Ovary (tissue), 9 donors: Measurements from ENCODE around the gene KCNIP4. TPM values are rescaled to one million over a fixed set of nuclear protein-coding genes. Genes with fewer than 3 reads are reported as not detected.

ENCODE experiments used
- DNase-seq, 5 donors: peaks; one replicate each; pipeline ENCODE4 v3.0.0-alpha.2; 2019 to 2020
- H3K27ac ChIP-seq, 2 donors: fragments of 200-600 bp; one replicate each; pipeline versions ENCODE4 v1.5.1 to v1.8.0; 2019 to 2022
- H3K27me3 ChIP-seq: fragments of 200-600 bp; one replicate; pipeline ENCODE4 v1.8.0; 2022
- H3K36me3 ChIP-seq: fragments of 200-600 bp; sonication (generic); one replicate; pipeline ENCODE4 v1.5.1; 2019
- H3K4me1 ChIP-seq: one replicate; pipeline ENCODE4 v1.8.1; 2013; ENCODE audit warnings: mild to moderate bottlenecking, moderate library complexity; ENCODE audit not compliant: insufficient read depth
- H3K4me3 ChIP-seq: fragments of 200-600 bp; sonication (generic); one replicate; pipeline ENCODE4 v1.5.1; 2017
- H3K9me3 ChIP-seq, 2 donors: fragments of 200-600 bp in 1 of 2; sonication (generic) in 1 of 2; one replicate each; pipeline versions ENCODE4 v1.5.1 to v1.8.1; 2013 to 2019; ENCODE audit warnings: mild to moderate bottlenecking in 1 of 2, moderate library complexity in 1 of 2
- EP300 ChIP-seq: sonication (generic); formaldehyde crosslinking; IDR thresholded peaks from one replicate; pipeline ENCODE4 v1.6.1; 2017; ENCODE audit warnings: antibody characterized with exemption
- POLR2A ChIP-seq: fragments of 450-650 bp; IDR thresholded peaks from one replicate; pipeline ENCODE4 v1.6.1; 2017; ENCODE audit warnings: antibody characterized with exemption, mild to moderate bottlenecking, moderate library complexity
- WGBS, 3 donors: extraction: QIAGEN DNeasy Blood & Tissue Kit in 1 of 3; methylation state at CpG; one replicate each; pipeline versions ENCODE4 v1.1.5 to v1.1.7; 2013 to 2017; 5-methylcytosine and 5-hydroxymethylcytosine counted together
- intact Hi-C, 4 donors: fragments of 100-400 bp; cut with DNase I; formaldehyde crosslinking; loops; one replicate each; pipeline versions ENCODE4 v1.11.0 to v1.15.1; 2022 to 2023
- polyA plus RNA-seq, 2 donors: library from polyadenylated mRNA; stranded (reverse); fragments of 200-250 nt in 1 of 2; fragments of 350-450 nt in 1 of 2; fragmentation: Illumina TruSeq in 1 of 2; extraction: RNeasy Lipid Tissue Mini Kit (QIAGEN cat#74804) in 1 of 2; gene quantifications; one replicate each; pipeline ENCODE4 v1.2.3, GENCODE V29; 2013 to 2014
- total RNA-seq, 7 donors: library from RNA; depleted of rRNA in 2 of 7; stranded (reverse); fragments of >200 nt in 2 of 7; fragmentation: NEBNext Ultra II Directional in 3 of 7; extraction: Animal tissue kit (Norgen Biotek cat#: 25700) in 3 of 7; gene quantifications; one replicate each; pipeline versions ENCODE4 v1.1.0 to v1.2.4, GENCODE V29; 2016 to 2023
- TF ChIP-seq, protein P1 (sequence below), 3 donors: fragments of 450-650 bp in 2 of 3; fragments of 200-600 bp in 1 of 3; IDR thresholded peaks; one replicate each; pipeline versions ENCODE4 v1.5.1 to v1.8.0; 2016 to 2022; ENCODE audit warnings: antibody characterized with exemption in 3 of 3, mild to moderate bottlenecking in 1 of 3
- donor health status: DM: no; HTN: no; CAD: no; lungs with moderate emphysema.
- donor health status: DM: no; HTN: no; CAD: no.
- donor health status: Bipolar disorder and iron deficiency.
- donor health status: DM: yes; HTN: yes; CAD: no.
- donor health status: DM: no; HTN: no; CAD: no.
- donor health status: DM: yes; HTN: yes; CAD: no.

Gene KCNIP4
- total and polyA plus RNA-seq, 9 donors, result 0.11 to 3.9 (median 0.93) TPM; not detected in 1

- intact Hi-C loops, result no loop called here
Observed at GRCh38 chr4:21752616-21753015, 196.0 kb downstream of the KCNIP4 start.

DNA sequence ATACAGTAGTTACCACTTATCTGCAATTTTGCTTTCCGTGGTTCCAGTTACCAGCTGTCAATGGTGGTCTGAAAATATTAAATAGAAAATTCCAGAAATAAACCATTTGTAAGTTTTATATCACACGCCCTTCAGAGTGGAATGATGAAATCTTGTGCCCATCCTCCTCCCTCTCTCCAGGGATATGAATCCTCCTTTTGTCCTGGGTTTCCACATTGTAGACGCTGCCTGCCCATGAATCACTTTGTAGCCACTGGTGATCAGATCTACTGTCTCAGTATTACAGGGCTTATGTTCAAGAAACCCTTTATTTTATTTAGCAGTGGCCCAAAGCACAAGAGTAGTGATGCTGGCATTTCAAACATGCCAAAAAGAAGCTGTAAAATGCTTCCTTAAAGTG is 198.6 kb downstream of the KCNIP4 start:
- TF ChIP-seq EP300 (no peak), POLR2A (no peak)
- TF ChIP-seq, protein P1, sequence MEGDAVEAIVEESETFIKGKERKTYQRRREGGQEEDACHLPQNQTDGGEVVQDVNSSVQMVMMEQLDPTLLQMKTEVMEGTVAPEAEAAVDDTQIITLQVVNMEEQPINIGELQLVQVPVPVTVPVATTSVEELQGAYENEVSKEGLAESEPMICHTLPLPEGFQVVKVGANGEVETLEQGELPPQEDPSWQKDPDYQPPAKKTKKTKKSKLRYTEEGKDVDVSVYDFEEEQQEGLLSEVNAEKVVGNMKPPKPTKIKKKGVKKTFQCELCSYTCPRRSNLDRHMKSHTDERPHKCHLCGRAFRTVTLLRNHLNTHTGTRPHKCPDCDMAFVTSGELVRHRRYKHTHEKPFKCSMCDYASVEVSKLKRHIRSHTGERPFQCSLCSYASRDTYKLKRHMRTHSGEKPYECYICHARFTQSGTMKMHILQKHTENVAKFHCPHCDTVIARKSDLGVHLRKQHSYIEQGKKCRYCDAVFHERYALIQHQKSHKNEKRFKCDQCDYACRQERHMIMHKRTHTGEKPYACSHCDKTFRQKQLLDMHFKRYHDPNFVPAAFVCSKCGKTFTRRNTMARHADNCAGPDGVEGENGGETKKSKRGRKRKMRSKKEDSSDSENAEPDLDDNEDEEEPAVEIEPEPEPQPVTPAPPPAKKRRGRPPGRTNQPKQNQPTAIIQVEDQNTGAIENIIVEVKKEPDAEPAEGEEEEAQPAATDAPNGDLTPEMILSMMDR (IDR thresholded peaks at IDR 0.05), result no peak
- 81 to 91% (median 87%) methylated on average over 3 of the region's 3 CpGs for WGBS, 3 donors
- H3K9me3 ChIP-seq, result no peaks in the 10 kb centered on the region
- no peak for DNase-seq
- intact Hi-C loops, result no loop called here
- H3K36me3 ChIP-seq, result no peaks in the 10 kb centered on the region
- H3K4me3 ChIP-seq, result no peak overlapping the region
- peaks cover 3% of the 10 kb centered on the region for H3K4me1 ChIP-seq
- H3K27me3 ChIP-seq, result no peaks in the 10 kb centered on the region
- no peak overlapping the region for H3K27ac ChIP-seq

More at GRCh38 chr4:21752616-21753015, 196.0 kb downstream of the KCNIP4 start:
- Histone ChIP-seq H3K9me3 (no peaks in the 10 kb centered on the region), H3K27ac (no peak overlapping the region), H3K4me3 (no peak overlapping the region), H3K27me3 (no peaks in the 10 kb centered on the region), H3K4me1 (peaks cover 3% of the 10 kb centered on the region), H3K36me3 (no peaks in the 10 kb centered on the region)
- no peak for DNase-seq
- TF ChIP-seq POLR2A (no peak), EP300 (no peak)
- TF ChIP-seq, protein P1 (IDR thresholded peaks at IDR 0.05), result no peak

- Histone ChIP-seq H3K27me3 (no peaks in the 10 kb centered on the region), H3K9me3 (no peaks in the 10 kb centered on the region), H3K4me3 (no peak overlapping the region), H3K4me1 (peaks cover 4% of the 10 kb centered on the region), H3K27ac (no peak overlapping the region), H3K36me3 (no peaks in the 10 kb centered on the region)
- intact Hi-C loops, result no loop called here
- TF ChIP-seq POLR2A, result no peak
- no peak for TF ChIP-seq EP300
- DNase-seq, result no peak
- WGBS, 3 donors, result 93 to 96% (median 93%) methylated on average over 4 of the region's 4 CpGs
Observed at GRCh38 chr4:21749412-21749811, 199.2 kb downstream of the KCNIP4 start.

DNA sequence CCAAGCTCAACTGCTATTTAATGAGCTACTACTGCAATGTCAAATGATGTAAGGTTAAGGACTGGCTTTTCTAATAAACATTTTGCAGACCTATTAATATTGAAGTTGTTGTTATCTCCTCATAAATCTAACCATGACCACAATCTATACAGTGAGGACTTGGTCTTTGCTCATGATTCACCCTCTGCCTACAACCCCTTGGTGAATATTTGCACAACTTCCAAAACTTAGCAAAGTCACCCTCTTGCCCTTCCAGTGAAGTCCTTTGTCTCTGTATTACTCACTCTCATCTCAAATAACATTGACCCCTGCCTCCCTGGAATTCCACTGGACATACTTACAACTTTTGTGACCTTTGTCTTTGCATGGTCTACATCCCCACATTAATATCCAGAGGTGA is 204.5 kb downstream of the KCNIP4 start:
- no peak overlapping the region for H3K4me3 ChIP-seq
- H3K36me3 ChIP-seq, result no peaks in the 10 kb centered on the region
- H3K9me3 ChIP-seq, result no peaks in the 10 kb centered on the region
- H3K4me1 ChIP-seq, result peaks cover 2% of the 10 kb centered on the region
- intact Hi-C loops, result no loop called here
- DNase-seq, result no peak
- no peaks in the 10 kb centered on the region for H3K27me3 ChIP-seq
- no peak overlapping the region for H3K27ac ChIP-seq
- no peak for TF ChIP-seq EP300
- TF ChIP-seq POLR2A, result no peak

GRCh38 chr4:21742326-21742725 is 206.2 kb downstream of the KCNIP4 start:
- TF ChIP-seq EP300 (no peak), POLR2A (no peak)
- TF ChIP-seq, protein P1 (IDR thresholded peaks at IDR 0.05), result no peak
- 93 to 98% (median 97%) methylated on average over 2 of the region's 2 CpGs for WGBS, 3 donors

DNA sequence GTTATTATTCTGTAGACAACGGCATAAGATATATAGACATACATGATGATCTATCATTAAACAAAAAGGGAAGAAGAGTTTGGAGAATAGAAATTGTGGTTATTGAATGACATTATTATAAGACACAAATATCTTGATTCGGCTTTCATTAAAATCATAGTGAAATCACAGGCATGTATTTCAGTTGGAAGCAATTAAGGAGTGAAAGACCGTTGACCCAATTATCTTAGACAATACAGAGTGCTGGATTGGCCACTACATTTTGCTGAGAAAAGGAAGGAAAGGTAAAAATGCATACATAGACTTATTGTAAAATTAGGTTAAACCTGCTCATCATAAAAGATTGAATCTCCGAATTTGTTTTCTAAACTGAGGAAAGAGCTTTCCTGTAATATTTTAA is 209.8 kb downstream of the KCNIP4 start:
- TF ChIP-seq EP300 (no peak), POLR2A (no peak)
- TF ChIP-seq, protein P1 (IDR thresholded peaks at IDR 0.05), result no peak
- no peak for DNase-seq
- Histone ChIP-seq H3K27ac (no peak overlapping the region), H3K9me3 (no peaks in the 10 kb centered on the region), H3K27me3 (no peaks in the 10 kb centered on the region), H3K36me3 (no peaks in the 10 kb centered on the region), H3K4me3 (no peak overlapping the region), H3K4me1 (no peaks in the 10 kb centered on the region)
- 92 to 93% (median 92%) methylated on average over 4 of the region's 4 CpGs for WGBS, 3 donors
- intact Hi-C loops, result no loop called here

More at GRCh38 chr4:21742326-21742725, 206.2 kb downstream of the KCNIP4 start:
- no peaks in the 10 kb centered on the region for H3K36me3 ChIP-seq
- H3K4me1 ChIP-seq, result peaks cover 2% of the 10 kb centered on the region
- intact Hi-C loops, result no loop called here
- H3K27me3 ChIP-seq, result no peaks in the 10 kb centered on the region
- no peak overlapping the region for H3K4me3 ChIP-seq
- no peak for DNase-seq
- H3K27ac ChIP-seq, result no peak overlapping the region
- H3K9me3 ChIP-seq, result no peaks in the 10 kb centered on the region
